LNCaP clone FGC (cell line): ENCODE measurements around the gene BPIFB3.
"Not testable (repeated sequence)": the region's sequence is repeated elsewhere in the genome, so short reads cannot be mapped to it uniquely, and the experiment has no call there.

ENCODE experiments used
- DNase-seq: peaks from one replicate; pipeline ENCODE4 v3.0.0-alpha.2; 2011; ENCODE audit warnings: low read depth
- H3K4me3 ChIP-seq: 2 replicates; pipeline ENCODE4 v1.5.1; 2011; ENCODE audit warnings: mild to moderate bottlenecking, low read depth, low read length, control low read depth
- CTCF ChIP-seq: IDR thresholded peaks from 2 replicates; pipeline ENCODE4 v1.5.1; 2012; ENCODE audit warnings: mild to moderate bottlenecking; ENCODE audit not compliant: control insufficient read depth, insufficient read depth; ENCODE audit errors: extremely low read depth

The BPIFB3 gene

GRCh38 chr20:33111306-33111705 lies 57.6 kb downstream of the BPIFB3 start:
- no peak for DNase-seq
- TF ChIP-seq CTCF = no peak
- H3K4me3 ChIP-seq = no peak overlapping the region

- H3K4me3 ChIP-seq = no peak overlapping the region
- no peak for TF ChIP-seq CTCF
- DNase-seq = no peak
Observed at GRCh38 chr20:33112547-33113386, 59.1 kb downstream of the BPIFB3 start.

GRCh38 chr20:33113387-33113908 lies 59.7 kb downstream of the BPIFB3 start:
- no peak for DNase-seq
- no peak for TF ChIP-seq CTCF
- H3K4me3 ChIP-seq = no peak overlapping the region

GRCh38 chr20:33115501-33115900 lies 61.8 kb downstream of the BPIFB3 start:
- not testable (repeated sequence) for DNase-seq, H3K4me3 ChIP-seq

GRCh38 chr20:33119725-33120720 lies 66.3 kb downstream of the BPIFB3 start:
- no peak for DNase-seq
- no peak overlapping the region for H3K4me3 ChIP-seq
- no peak for TF ChIP-seq CTCF

- DNase-seq = no peak
- no peak for TF ChIP-seq CTCF
- no peak overlapping the region for H3K4me3 ChIP-seq
Observed at GRCh38 chr20:33120934-33121333, 67.2 kb downstream of the BPIFB3 start.

GRCh38 chr20:33122297-33122696 lies 68.6 kb downstream of the BPIFB3 start:
- not testable (repeated sequence) for DNase-seq, H3K4me3 ChIP-seq
